ENCODE measurements around the gene NLGN3.

The NLGN3 gene

DNA sequence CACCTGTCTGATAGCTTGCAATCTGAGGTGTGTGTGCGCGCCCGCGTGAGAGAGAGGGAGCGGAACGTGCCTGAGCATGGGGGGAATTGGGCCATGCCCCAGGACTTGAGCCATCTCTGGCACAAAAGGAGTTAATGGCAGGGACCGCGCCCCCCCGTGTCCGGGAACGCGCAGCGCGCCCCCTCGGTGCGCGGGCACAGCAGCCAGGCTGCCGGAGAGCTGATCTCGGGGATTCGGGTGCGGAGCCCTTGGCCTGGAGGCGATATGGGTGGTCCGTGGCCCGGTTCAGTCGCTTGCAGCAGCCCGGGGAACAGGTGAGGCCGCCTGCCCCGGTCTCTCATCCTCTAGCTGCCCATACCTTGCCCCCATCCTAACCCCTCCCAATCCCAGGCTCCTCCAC lies at the start of gene NLGN3:
TSS of gene NLGN3 (plus strand) at position 191 of the 400 bp plus-strand sequence. CDS start 2,909 bp downstream, outside the sequence.
- Histone ChIP-seq H3K9me3 (ENCODE audit: control insufficient read depth, low read length) (no peaks in the 10 kb centered on the region), H3K4me1 (ENCODE audit: control insufficient read depth, insufficient read depth, low read length) (no peaks in the 10 kb centered on the region), H3K9ac (ENCODE audit: low read length) (no peak within 1 kb of the TSS), H3K27me3 (replicated peaks; ENCODE audit: control insufficient read depth, insufficient read depth, low read length) (peaks cover 10% of the 10 kb centered on the region), H3K4me3 (ENCODE audit: low read length) (no peak within 1 kb of the TSS), H3K36me3 (ENCODE audit: control insufficient read depth, insufficient read depth, low read length, severe bottlenecking) (peaks cover 11% of the 10 kb centered on the region)
- no peak for DNase-seq (ENCODE audit: low read depth)

GRCh38 chrX:71095033-71095432 lies 49.6 kb upstream of the NLGN3 start:
- H3K36me3 ChIP-seq (ENCODE audit: control insufficient read depth, insufficient read depth, low read length, severe bottlenecking) = no peaks in the 10 kb centered on the region
- H3K27me3 ChIP-seq (replicated peaks; ENCODE audit: control insufficient read depth, insufficient read depth, low read length) = peaks cover 13% of the 10 kb centered on the region
- H3K4me1 ChIP-seq (ENCODE audit: control insufficient read depth, insufficient read depth, low read length) = peaks cover 2% of the 10 kb centered on the region
- DNase-seq (ENCODE audit: low read depth) = peak; percentile 4
- no peaks in the 10 kb centered on the region for H3K9me3 ChIP-seq (ENCODE audit: control insufficient read depth, low read length)
- H3K4me3 ChIP-seq (ENCODE audit: low read length) = peak overlapping the region; percentile 84
- peak overlapping the region; percentile 80 for H3K9ac ChIP-seq (ENCODE audit: low read length)

DNA sequence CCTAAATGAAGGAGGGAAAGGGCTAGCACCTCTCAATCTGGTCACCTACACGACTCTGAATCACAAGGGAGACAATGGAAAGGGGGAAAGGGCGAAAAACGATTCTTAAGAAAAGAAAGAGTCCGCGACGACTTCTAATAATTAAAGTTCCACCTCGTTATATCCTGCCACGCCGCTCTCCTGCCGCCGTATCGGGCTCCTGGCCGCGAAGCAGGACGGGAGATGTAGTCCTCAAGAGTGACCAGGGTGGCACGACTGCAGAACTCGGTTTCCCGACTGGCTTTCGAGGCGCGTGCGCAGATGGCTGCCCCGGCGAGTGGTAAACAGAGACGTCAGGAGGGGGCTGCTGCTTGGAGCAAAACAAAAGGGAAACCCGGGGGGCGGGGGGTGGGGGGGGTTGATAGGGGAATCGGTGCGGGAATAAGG lies 49.1 kb upstream of the NLGN3 start, which contains the start of gene FOXO4:
TSS of gene FOXO4 (plus strand) at position 297 of the 426 bp plus-strand sequence. CDS start 678 bp downstream, outside the sequence.
- DNase-seq (ENCODE audit: low read depth) = peak; percentile 92
- H3K36me3 ChIP-seq (ENCODE audit: control insufficient read depth, insufficient read depth, low read length, severe bottlenecking) = no peaks in the 10 kb centered on the region
- H3K9me3 ChIP-seq (ENCODE audit: control insufficient read depth, low read length) = no peaks in the 10 kb centered on the region
- peaks cover 13% of the 10 kb centered on the region for H3K27me3 ChIP-seq (replicated peaks; ENCODE audit: control insufficient read depth, insufficient read depth, low read length)
- peak within 1 kb of the TSS; percentile 80 for H3K9ac ChIP-seq (ENCODE audit: low read length)
- peak within 1 kb of the TSS; percentile 86 for H3K4me3 ChIP-seq (ENCODE audit: low read length)
- peaks cover 2% of the 10 kb centered on the region for H3K4me1 ChIP-seq (ENCODE audit: control insufficient read depth, insufficient read depth, low read length)

DNA sequence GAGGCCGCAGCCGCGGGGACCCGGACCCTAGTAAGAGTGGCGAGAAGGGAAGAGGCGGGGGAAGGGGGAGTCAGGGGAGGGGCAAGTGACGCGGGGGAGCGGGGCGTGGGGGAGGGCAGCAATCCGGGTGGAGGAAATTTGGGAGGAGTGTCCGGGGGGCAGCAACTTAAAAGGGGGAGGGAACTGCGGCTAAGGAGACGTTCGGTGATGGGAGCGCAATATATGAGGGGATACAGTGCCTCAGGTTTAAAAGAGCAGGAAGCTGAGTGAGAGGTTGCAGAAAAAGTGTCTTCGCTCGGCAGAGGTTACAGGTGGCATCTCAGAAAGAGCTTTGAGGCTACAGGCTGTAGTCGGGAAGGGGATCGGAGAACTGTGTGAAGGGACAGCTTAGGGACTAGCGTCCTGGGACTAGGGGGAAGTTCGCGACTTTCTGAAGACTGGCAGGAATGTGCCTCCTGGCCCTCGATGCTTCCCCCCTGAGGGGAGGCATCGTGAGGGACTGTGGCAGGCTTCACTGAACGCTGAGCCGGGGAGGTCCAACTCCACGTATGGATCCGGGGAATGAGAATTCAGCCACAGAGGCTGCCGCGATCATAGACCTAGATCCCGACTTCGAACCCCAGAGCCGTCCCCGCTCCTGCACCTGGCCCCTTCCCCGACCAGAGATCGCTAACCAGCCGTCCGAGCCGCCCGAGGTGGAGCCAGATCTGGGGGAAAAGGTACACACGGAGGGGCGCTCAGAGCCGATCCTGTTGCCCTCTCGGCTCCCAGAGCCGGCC lies 48.5 kb upstream of the NLGN3 start:
- Histone ChIP-seq H3K36me3 (ENCODE audit: control insufficient read depth, insufficient read depth, low read length, severe bottlenecking) (no peaks in the 10 kb centered on the region), H3K4me1 (ENCODE audit: control insufficient read depth, insufficient read depth, low read length) (peaks cover 2% of the 10 kb centered on the region), H3K9ac (ENCODE audit: low read length) (peak overlapping the region; percentile 77), H3K27me3 (replicated peaks; ENCODE audit: control insufficient read depth, insufficient read depth, low read length) (peaks cover 18% of the 10 kb centered on the region), H3K4me3 (ENCODE audit: low read length) (peak overlapping the region; percentile 86), H3K9me3 (ENCODE audit: control insufficient read depth, low read length) (no peaks in the 10 kb centered on the region)
- DNase-seq (ENCODE audit: low read depth) = no peak

- Histone ChIP-seq H3K4me1 (ENCODE audit: control insufficient read depth, insufficient read depth, low read length) (peaks cover 2% of the 10 kb centered on the region), H3K9ac (ENCODE audit: low read length) (peak overlapping the region; percentile 77), H3K36me3 (ENCODE audit: control insufficient read depth, insufficient read depth, low read length, severe bottlenecking) (no peaks in the 10 kb centered on the region), H3K9me3 (ENCODE audit: control insufficient read depth, low read length) (no peaks in the 10 kb centered on the region), H3K27me3 (replicated peaks; ENCODE audit: control insufficient read depth, insufficient read depth, low read length) (peaks cover 24% of the 10 kb centered on the region), H3K4me3 (ENCODE audit: low read length) (peak overlapping the region; percentile 86)
- no peak for DNase-seq (ENCODE audit: low read depth)
Measured at GRCh38 chrX:71096760-71097032, 47.9 kb upstream of the NLGN3 start.

- DNase-seq (ENCODE audit: low read depth) = peak; percentile 59
- Histone ChIP-seq H3K27me3 (replicated peaks; ENCODE audit: control insufficient read depth, insufficient read depth, low read length) (peaks cover 26% of the 10 kb centered on the region), H3K4me1 (ENCODE audit: control insufficient read depth, insufficient read depth, low read length) (peaks cover 2% of the 10 kb centered on the region)
Measured at GRCh38 chrX:71098302-71098701, 46.3 kb upstream of the NLGN3 start.

GRCh38 chrX:71098951-71099506 lies 45.6 kb upstream of the NLGN3 start:
- no peak for DNase-seq (ENCODE audit: low read depth)
- no peak overlapping the region for H3K9ac ChIP-seq (ENCODE audit: low read length)
- peaks cover 2% of the 10 kb centered on the region for H3K4me1 ChIP-seq (ENCODE audit: control insufficient read depth, insufficient read depth, low read length)
- peaks cover 26% of the 10 kb centered on the region for H3K27me3 ChIP-seq (replicated peaks; ENCODE audit: control insufficient read depth, insufficient read depth, low read length)
- H3K4me3 ChIP-seq (ENCODE audit: low read length) = no peak overlapping the region
- no peaks in the 10 kb centered on the region for H3K36me3 ChIP-seq (ENCODE audit: control insufficient read depth, insufficient read depth, low read length, severe bottlenecking)
- no peaks in the 10 kb centered on the region for H3K9me3 ChIP-seq (ENCODE audit: control insufficient read depth, low read length)

More at GRCh38 chrX:71098302-71098701, 46.3 kb upstream of the NLGN3 start:
- H3K9ac ChIP-seq (ENCODE audit: low read length) = no peak overlapping the region
- no peaks in the 10 kb centered on the region for H3K36me3 ChIP-seq (ENCODE audit: control insufficient read depth, insufficient read depth, low read length, severe bottlenecking)
- no peak overlapping the region for H3K4me3 ChIP-seq (ENCODE audit: low read length)
- H3K9me3 ChIP-seq (ENCODE audit: control insufficient read depth, low read length) = no peaks in the 10 kb centered on the region

GRCh38 chrX:71099736-71100135 lies 44.9 kb upstream of the NLGN3 start:
- H3K27me3 ChIP-seq (replicated peaks; ENCODE audit: control insufficient read depth, insufficient read depth, low read length) = peaks cover 28% of the 10 kb centered on the region
- H3K36me3 ChIP-seq (ENCODE audit: control insufficient read depth, insufficient read depth, low read length, severe bottlenecking) = no peaks in the 10 kb centered on the region
- no peak for DNase-seq (ENCODE audit: low read depth)
- H3K9ac ChIP-seq (ENCODE audit: low read length) = no peak overlapping the region
- no peaks in the 10 kb centered on the region for H3K9me3 ChIP-seq (ENCODE audit: control insufficient read depth, low read length)
- H3K4me3 ChIP-seq (ENCODE audit: low read length) = no peak overlapping the region
- peaks cover 2% of the 10 kb centered on the region for H3K4me1 ChIP-seq (ENCODE audit: control insufficient read depth, insufficient read depth, low read length)

GRCh38 chrX:71100581-71101505 lies 43.8 kb upstream of the NLGN3 start:
- Histone ChIP-seq H3K4me1 (ENCODE audit: control insufficient read depth, insufficient read depth, low read length) (no peaks in the 10 kb centered on the region), H3K9me3 (ENCODE audit: control insufficient read depth, low read length) (no peaks in the 10 kb centered on the region), H3K4me3 (ENCODE audit: low read length) (no peak overlapping the region), H3K9ac (ENCODE audit: low read length) (no peak overlapping the region), H3K36me3 (ENCODE audit: control insufficient read depth, insufficient read depth, low read length, severe bottlenecking) (no peaks in the 10 kb centered on the region), H3K27me3 (replicated peaks; ENCODE audit: control insufficient read depth, insufficient read depth, low read length) (peaks cover 28% of the 10 kb centered on the region)
- no peak for DNase-seq (ENCODE audit: low read depth)

DNA sequence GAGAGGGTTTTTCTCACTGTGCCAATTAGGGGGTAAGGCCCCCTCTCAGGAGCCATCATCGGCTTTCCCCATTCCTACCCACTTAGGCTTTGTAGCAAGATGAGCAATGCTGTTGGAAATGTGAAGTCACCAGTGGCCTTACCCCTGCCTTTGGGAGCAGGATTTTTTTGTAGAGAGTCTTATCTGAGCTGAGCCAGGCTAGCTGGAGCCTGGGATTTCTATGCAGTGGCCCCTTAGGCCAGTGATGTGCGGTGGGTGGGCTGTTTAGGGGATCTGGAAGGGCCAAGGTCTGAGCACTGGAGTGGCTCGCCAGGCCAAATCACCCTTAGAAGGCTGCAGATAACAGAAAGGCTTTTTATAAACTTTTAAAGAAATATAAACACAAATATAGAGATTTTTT lies 42.3 kb upstream of the NLGN3 start:
- DNase-seq (ENCODE audit: low read depth) = no peak
- Histone ChIP-seq H3K4me1 (ENCODE audit: control insufficient read depth, insufficient read depth, low read length) (no peaks in the 10 kb centered on the region), H3K9ac (ENCODE audit: low read length) (no peak overlapping the region), H3K9me3 (ENCODE audit: control insufficient read depth, low read length) (no peaks in the 10 kb centered on the region), H3K36me3 (ENCODE audit: control insufficient read depth, insufficient read depth, low read length, severe bottlenecking) (no peaks in the 10 kb centered on the region), H3K27me3 (replicated peaks; ENCODE audit: control insufficient read depth, insufficient read depth, low read length) (peaks cover 28% of the 10 kb centered on the region), H3K4me3 (ENCODE audit: low read length) (no peak overlapping the region)
